SK-N-SH (cell line): ENCODE data around the gene ARCN1. TPM values are rescaled to one million over a fixed set of nuclear protein-coding genes. Genes with fewer than 3 reads are reported as not detected.

Source experiments
- CTCF ChIA-PET: fragments of 300-600, 350-600 bp; formaldehyde crosslinking; extraction: SDS; loops from one replicate; lab custom pipeline; 2021; lab: Yijun Ruan, JAX
- POLR2A ChIA-PET: fragments of 350-600 bp; sonication (Branson Sonifier 250); formaldehyde crosslinking; extraction: SDS; loops from one replicate; lab custom pipeline; 2020; ENCODE audit warnings: antibody characterized with exemption, inconsistent platforms; lab: Yijun Ruan, JAX
- DNase-seq: peaks from one replicate; pipeline ENCODE4 v3.0.0; 2012
- H2AFZ ChIP-seq: fragments of 200-600 bp; sonication (generic); 2 replicates; pipeline ENCODE4 v1.8.1; 2016; ENCODE audit warnings: antibody characterized with exemption, mild to moderate bottlenecking, low read depth
- H3F3A ChIP-seq: fragments of 200-600 bp; sonication (generic); replicated peaks from 2 replicates; pipeline ENCODE3; 2016; ENCODE audit warnings: antibody characterized with exemption, mild to moderate bottlenecking; ENCODE audit not compliant: insufficient read depth
- H3K27ac ChIP-seq, 2 experiments: fragments of 200-500 bp in 1 of 2; fragments of 200-600 bp in 1 of 2; sonication (Bioruptor generic) in 1 of 2; sonication (generic), shearing (Covaris generic) in 1 of 2; 2 replicates each; pipeline versions ENCODE4 v1.5.1 to v1.6.1; 2014 to 2016; ENCODE audit warnings: low read depth in 2 of 2, inconsistent platforms in 1 of 2, low read length in 1 of 2, mild to moderate bottlenecking in 1 of 2, mixed read lengths in 1 of 2
- H3K27me3 ChIP-seq: fragments of 200-600 bp; sonication (generic), shearing (Covaris generic); 2 replicates; pipeline ENCODE4 v1.6.1; 2016; ENCODE audit warnings: mixed run types; ENCODE audit not compliant: insufficient read depth
- H3K36me3 ChIP-seq, 2 experiments: fragments of 200-500 bp in 1 of 2; fragments of 200-600 bp in 1 of 2; sonication (Bioruptor generic) in 1 of 2; sonication (generic) in 1 of 2; replicated peaks in 1 of 2; 2 replicates each; pipeline versions ENCODE3 to v1.5.1; 2014 to 2016; ENCODE audit warnings: low read length in 1 of 2, mild to moderate bottlenecking in 1 of 2; ENCODE audit not compliant: insufficient read depth in 2 of 2, control insufficient read depth in 1 of 2
- H3K4me1 ChIP-seq, 2 experiments: fragments of 200-500 bp in 1 of 2; fragments of 200-600 bp in 1 of 2; sonication (Bioruptor generic) in 1 of 2; sonication (generic), shearing (Covaris generic) in 1 of 2; 2 replicates each; pipeline versions ENCODE4 v1.5.1 to v1.6.1; 2014 to 2016; ENCODE audit warnings: low read depth in 1 of 2, low read length in 1 of 2, mixed run types in 1 of 2; ENCODE audit not compliant: insufficient read depth in 2 of 2, control insufficient read depth in 1 of 2
- H3K4me2 ChIP-seq: fragments of 200-600 bp; sonication (generic), shearing (Covaris generic); 2 replicates; pipeline ENCODE4 v1.6.1; 2017; ENCODE audit warnings: mixed run types
- H3K4me3 ChIP-seq, 2 experiments: fragments of 200-500 bp in 1 of 2; fragments of 200-600 bp in 1 of 2; sonication (Bioruptor generic) in 1 of 2; sonication (generic), shearing (Covaris generic) in 1 of 2; 2 replicates each; pipeline versions ENCODE4 v1.5.1 to v1.8.1; 2014 to 2016; ENCODE audit warnings: low read depth in 2 of 2, inconsistent platforms in 1 of 2, low read length in 1 of 2, mild to moderate bottlenecking in 1 of 2, mixed read lengths in 1 of 2, moderate library complexity in 1 of 2
- H3K79me2 ChIP-seq: fragments of 200-600 bp; sonication (generic); 2 replicates; pipeline ENCODE4 v1.8.1; 2017; ENCODE audit warnings: mild to moderate bottlenecking; ENCODE audit not compliant: insufficient read depth
- H3K9ac ChIP-seq: fragments of 200-600 bp; sonication (generic); 2 replicates; pipeline ENCODE4 v1.6.1; 2017; ENCODE audit warnings: mixed run types
- H3K9me2 ChIP-seq: fragments of 200-600 bp; sonication (generic); 2 replicates; pipeline ENCODE4 v1.6.1; 2017; ENCODE audit warnings: mixed run types
- H3K9me3 ChIP-seq: fragments of 200-600 bp; sonication (generic); 2 replicates; pipeline ENCODE4 v1.6.1; 2017; ENCODE audit warnings: mixed run types, mild to moderate bottlenecking, moderate library complexity
- H4K20me1 ChIP-seq: fragments of 200-600 bp; sonication (generic); 2 replicates; pipeline ENCODE4 v1.6.1; 2017; ENCODE audit warnings: mild to moderate bottlenecking, mixed run types; ENCODE audit not compliant: insufficient read depth
- CHD2 ChIP-seq: fragments of 150-350 bp; IDR thresholded peaks from 2 replicates; pipeline ENCODE4 v1.6.1; 2018; ENCODE audit warnings: low read length; ENCODE audit not compliant: partially characterized antibody
- ELF1 ChIP-seq: IDR thresholded peaks from 2 replicates; pipeline ENCODE4 v1.4.0; 2012
- EZH2phosphoT487 ChIP-seq: fragments of 200-600 bp; sonication (generic); IDR thresholded peaks from 2 replicates; pipeline ENCODE4 v1.6.1; 2017; ENCODE audit warnings: low read depth, mixed run types, mild to moderate bottlenecking, antibody characterized with exemption, moderate library complexity, borderline replicate concordance
- FOSL2 ChIP-seq: IDR thresholded peaks from 2 replicates; pipeline ENCODE4 v1.4.0; 2012; ENCODE audit warnings: low read depth, mild to moderate bottlenecking, moderate library complexity, borderline replicate concordance
- FOXJ3 ChIP-seq: sonication (generic); formaldehyde crosslinking; IDR thresholded peaks from 2 replicates; pipeline ENCODE4 v1.5.1; 2020; ENCODE audit warnings: mild to moderate bottlenecking, missing genetic modification reagents
- GABPA ChIP-seq: IDR thresholded peaks from 2 replicates; pipeline ENCODE4 v1.4.0; 2012; ENCODE audit warnings: low read depth, mild to moderate bottlenecking
- GATA2 ChIP-seq: sonication (generic); formaldehyde crosslinking; IDR thresholded peaks from 2 replicates; pipeline ENCODE4 v1.5.0; 2020; ENCODE audit warnings: mild to moderate bottlenecking, missing genetic modification reagents
- JUND ChIP-seq: IDR thresholded peaks from 2 replicates; pipeline ENCODE4 v1.4.0; 2012
- MEF2A ChIP-seq: IDR thresholded peaks from 2 replicates; pipeline ENCODE4 v1.4.0; 2012; ENCODE audit warnings: low read depth, borderline replicate concordance
- MXI1 ChIP-seq: IDR thresholded peaks from 2 replicates; pipeline ENCODE4 v1.6.1; 2012; ENCODE audit warnings: mild to moderate bottlenecking, low read depth, low read length, improper control_type of control experiment
- NFIC ChIP-seq: IDR thresholded peaks from 2 replicates; pipeline ENCODE4 v1.4.0; 2012; ENCODE audit warnings: borderline replicate concordance
- NRF1 ChIP-seq: IDR thresholded peaks from 2 replicates; pipeline ENCODE4 v1.6.1; 2012; ENCODE audit warnings: low read depth, mild to moderate bottlenecking, low read length
- POLR2AphosphoS5 ChIP-seq: IDR thresholded peaks from 2 replicates; pipeline ENCODE4 v1.6.1; 2012; ENCODE audit warnings: low read depth, low read length
- RAD21 ChIP-seq: IDR thresholded peaks from 2 replicates; pipeline ENCODE4 v1.6.1; 2012; ENCODE audit warnings: mild to moderate bottlenecking, low read length
- RFX5 ChIP-seq: IDR thresholded peaks from 2 replicates; pipeline ENCODE4 v1.6.1; 2012; ENCODE audit warnings: mild to moderate bottlenecking, improper control_type of control experiment, low read length
- RXRA ChIP-seq: IDR thresholded peaks from 2 replicates; pipeline ENCODE4 v1.4.0; 2012; ENCODE audit warnings: low read depth, mild to moderate bottlenecking, borderline replicate concordance
- SIN3A ChIP-seq: IDR thresholded peaks from 2 replicates; pipeline ENCODE4 v1.6.1; 2012; ENCODE audit warnings: low read depth, mild to moderate bottlenecking, low read length, moderate library complexity, borderline replicate concordance
- SMC3 ChIP-seq: IDR thresholded peaks from 2 replicates; pipeline ENCODE4 v1.6.1; 2012; ENCODE audit warnings: low read depth, low read length, improper control_type of control experiment
- TCF12 ChIP-seq: IDR thresholded peaks from 2 replicates; pipeline ENCODE4 v1.4.0; 2012
- YY1 ChIP-seq: IDR thresholded peaks from 2 replicates; pipeline ENCODE4 v1.4.0; 2012; ENCODE audit warnings: low read depth, mild to moderate bottlenecking
- WGBS: methylation state at CpG from one replicate; pipeline ENCODE4 v1.1.6; 2017; ENCODE audit warnings: low lambda C conversion rate; 5-methylcytosine and 5-hydroxymethylcytosine counted together
- polyA plus RNA-seq, 3 experiments: library from polyadenylated mRNA; depleted of rRNA; stranded (reverse); fragments of >200 nt; gene quantifications; 2 replicates each; pipeline ENCODE4 v1.2.3, GENCODE V29; 2012
- TF ChIP-seq, protein P1 (sequence below): fragments of 150-350 bp; IDR thresholded peaks from 2 replicates; pipeline ENCODE4 v1.6.1; 2016; ENCODE audit warnings: mild to moderate bottlenecking, low read depth, low read length
- TF ChIP-seq, protein P2 (sequence below): IDR thresholded peaks from 2 replicates; pipeline ENCODE4 v1.4.0; 2012; ENCODE audit warnings: low read depth, borderline replicate concordance
- TF ChIP-seq, protein P3 (sequence below): IDR thresholded peaks from 2 replicates; pipeline ENCODE4 v1.4.0; 2012; ENCODE audit warnings: low read depth
- TF ChIP-seq, protein P4 (sequence below): IDR thresholded peaks from 2 replicates; pipeline ENCODE4 v1.6.1; 2012; ENCODE audit warnings: mild to moderate bottlenecking, low read depth, low read length, moderate library complexity
- TF ChIP-seq, protein P5 (sequence below): fragments of 150-350 bp; IDR thresholded peaks from 2 replicates; pipeline ENCODE4 v1.6.1; 2017; ENCODE audit warnings: antibody characterized with exemption, low read length, low read depth, borderline replicate concordance

ARCN1 gene
- polyA plus RNA-seq, 1 of the 3 experiments (the other 2 are of a cell fraction), result 128 TPM

DNA sequence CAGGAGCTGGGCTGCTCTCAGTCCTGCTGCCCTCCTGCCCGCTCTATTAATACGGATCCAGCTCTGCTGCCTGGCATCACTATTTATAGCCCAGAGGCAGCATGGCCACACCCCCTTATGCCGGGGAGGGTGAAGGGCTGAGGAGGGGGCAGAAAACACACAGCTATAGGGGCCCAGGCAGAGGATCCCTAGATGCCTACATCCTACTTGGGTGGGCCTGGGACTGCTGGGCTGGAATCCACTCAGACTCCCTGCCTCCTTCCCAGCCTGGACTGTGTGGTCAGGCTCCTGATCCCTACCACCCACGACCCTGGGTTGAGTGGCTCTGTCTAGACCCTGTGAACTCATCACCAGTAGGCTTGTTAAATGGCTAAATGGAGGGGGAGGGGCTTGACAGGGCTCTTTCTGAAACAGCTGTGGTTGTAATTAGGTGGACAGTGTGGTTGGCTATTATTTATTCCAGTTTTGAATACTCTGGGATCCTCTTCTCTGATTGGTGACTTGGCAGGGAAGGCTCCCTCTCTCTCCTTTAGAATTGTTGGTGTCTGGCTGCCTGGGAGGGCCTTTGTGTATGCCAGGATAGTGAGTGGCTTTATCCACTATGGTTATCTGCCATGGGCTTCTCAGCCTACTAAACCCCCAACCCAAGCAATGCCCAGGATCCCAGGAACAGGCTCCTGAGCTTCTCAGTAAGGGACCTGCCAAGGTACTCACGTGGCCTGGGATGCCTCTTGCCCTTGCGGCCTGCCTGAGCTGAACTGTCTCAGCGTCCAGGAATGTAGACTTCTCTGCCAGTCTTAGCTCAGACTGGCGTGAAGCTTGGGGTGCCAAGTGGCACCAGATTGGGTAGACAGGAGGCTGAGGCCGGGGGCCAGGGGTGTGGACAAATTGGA lies 50.4 kb downstream of the ARCN1 start:
- Histone ChIP-seq H4K20me1 (peaks cover 42% of the 10 kb centered on the region), H3K27ac (peak overlapping the region; percentile 97 to 100), H3K27me3 (no peaks in the 10 kb centered on the region), H3K9me2 (no peaks in the 10 kb centered on the region), H3F3A (peaks cover 50% of the 10 kb centered on the region), H2AFZ (no peak overlapping the region), H3K9me3 (no peaks in the 10 kb centered on the region), H3K36me3 (peaks cover 23 to 34% of the 10 kb centered on the region in 2 experiments), H3K79me2 (peaks cover 75% of the 10 kb centered on the region), H3K9ac (peak overlapping the region; percentile 86), H3K4me3 (peak overlapping the region; percentile 79 to 95), H3K4me1 (peaks cover 37 to 66% of the 10 kb centered on the region in 2 experiments), H3K4me2 (peak overlapping the region; percentile 100)
- ChIA-PET CTCF (interaction anchor here (0.6 to 8.1 kb wide), 10 partner anchors 11 to 716 kb away, joined by 3 to 63 read pairs (median 4); partner anchors contain the start of gene PHLDB1), POLR2A (interaction anchor here (0.7 to 3.1 kb wide), 8 partner anchors 9 to 168 kb away, joined by 3 to 30 read pairs (median 5); partner anchors contain the start of genes DDX6 and PHLDB1)
- DNase-seq, result peak; percentile 67
- WGBS, result 6% methylated on average over 8 of the region's 9 CpGs
- TF ChIP-seq, protein P1, sequence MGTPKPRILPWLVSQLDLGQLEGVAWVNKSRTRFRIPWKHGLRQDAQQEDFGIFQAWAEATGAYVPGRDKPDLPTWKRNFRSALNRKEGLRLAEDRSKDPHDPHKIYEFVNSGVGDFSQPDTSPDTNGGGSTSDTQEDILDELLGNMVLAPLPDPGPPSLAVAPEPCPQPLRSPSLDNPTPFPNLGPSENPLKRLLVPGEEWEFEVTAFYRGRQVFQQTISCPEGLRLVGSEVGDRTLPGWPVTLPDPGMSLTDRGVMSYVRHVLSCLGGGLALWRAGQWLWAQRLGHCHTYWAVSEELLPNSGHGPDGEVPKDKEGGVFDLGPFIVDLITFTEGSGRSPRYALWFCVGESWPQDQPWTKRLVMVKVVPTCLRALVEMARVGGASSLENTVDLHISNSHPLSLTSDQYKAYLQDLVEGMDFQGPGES, result no peak
- TF ChIP-seq RAD21, result no peak
- TF ChIP-seq NRF1, result no peak
- TF ChIP-seq YY1, result no peak
- TF ChIP-seq GABPA, result no peak
- peak; percentile 40; the same call in 1 of the 2 replicates for TF ChIP-seq JUND
- no peak; the same call in 1 of the 2 replicates for TF ChIP-seq RXRA
- TF ChIP-seq FOSL2, result peak; percentile 45; the same call in 1 of the 2 replicates
- no peak for TF ChIP-seq FOXJ3 (CRISPR knock-in tag)
- TF ChIP-seq NFIC, result 0 out of 2 replicates have a peak, but pooled peaks have one; percentile 5
- no peak for TF ChIP-seq CHD2
- TF ChIP-seq SIN3A, result no peak; the same call in 1 of the 2 replicates
- no peak for TF ChIP-seq SMC3
- no peak for TF ChIP-seq GATA2
- TF ChIP-seq MEF2A, result no peak
- peak; percentile 51 for TF ChIP-seq TCF12
- TF ChIP-seq MXI1, result no peak
- TF ChIP-seq, protein P2, sequence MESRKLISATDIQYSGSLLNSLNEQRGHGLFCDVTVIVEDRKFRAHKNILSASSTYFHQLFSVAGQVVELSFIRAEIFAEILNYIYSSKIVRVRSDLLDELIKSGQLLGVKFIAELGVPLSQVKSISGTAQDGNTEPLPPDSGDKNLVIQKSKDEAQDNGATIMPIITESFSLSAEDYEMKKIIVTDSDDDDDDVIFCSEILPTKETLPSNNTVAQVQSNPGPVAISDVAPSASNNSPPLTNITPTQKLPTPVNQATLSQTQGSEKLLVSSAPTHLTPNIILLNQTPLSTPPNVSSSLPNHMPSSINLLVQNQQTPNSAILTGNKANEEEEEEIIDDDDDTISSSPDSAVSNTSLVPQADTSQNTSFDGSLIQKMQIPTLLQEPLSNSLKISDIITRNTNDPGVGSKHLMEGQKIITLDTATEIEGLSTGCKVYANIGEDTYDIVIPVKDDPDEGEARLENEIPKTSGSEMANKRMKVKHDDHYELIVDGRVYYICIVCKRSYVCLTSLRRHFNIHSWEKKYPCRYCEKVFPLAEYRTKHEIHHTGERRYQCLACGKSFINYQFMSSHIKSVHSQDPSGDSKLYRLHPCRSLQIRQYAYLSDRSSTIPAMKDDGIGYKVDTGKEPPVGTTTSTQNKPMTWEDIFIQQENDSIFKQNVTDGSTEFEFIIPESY, result no peak
- TF ChIP-seq ELF1, result no peak
- no peak for TF ChIP-seq EZH2phosphoT487
- TF ChIP-seq POLR2AphosphoS5, result peak; percentile 78
- TF ChIP-seq, protein P3, sequence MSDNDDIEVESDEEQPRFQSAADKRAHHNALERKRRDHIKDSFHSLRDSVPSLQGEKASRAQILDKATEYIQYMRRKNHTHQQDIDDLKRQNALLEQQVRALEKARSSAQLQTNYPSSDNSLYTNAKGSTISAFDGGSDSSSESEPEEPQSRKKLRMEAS, result peak; percentile 90
- TF ChIP-seq, protein P4, sequence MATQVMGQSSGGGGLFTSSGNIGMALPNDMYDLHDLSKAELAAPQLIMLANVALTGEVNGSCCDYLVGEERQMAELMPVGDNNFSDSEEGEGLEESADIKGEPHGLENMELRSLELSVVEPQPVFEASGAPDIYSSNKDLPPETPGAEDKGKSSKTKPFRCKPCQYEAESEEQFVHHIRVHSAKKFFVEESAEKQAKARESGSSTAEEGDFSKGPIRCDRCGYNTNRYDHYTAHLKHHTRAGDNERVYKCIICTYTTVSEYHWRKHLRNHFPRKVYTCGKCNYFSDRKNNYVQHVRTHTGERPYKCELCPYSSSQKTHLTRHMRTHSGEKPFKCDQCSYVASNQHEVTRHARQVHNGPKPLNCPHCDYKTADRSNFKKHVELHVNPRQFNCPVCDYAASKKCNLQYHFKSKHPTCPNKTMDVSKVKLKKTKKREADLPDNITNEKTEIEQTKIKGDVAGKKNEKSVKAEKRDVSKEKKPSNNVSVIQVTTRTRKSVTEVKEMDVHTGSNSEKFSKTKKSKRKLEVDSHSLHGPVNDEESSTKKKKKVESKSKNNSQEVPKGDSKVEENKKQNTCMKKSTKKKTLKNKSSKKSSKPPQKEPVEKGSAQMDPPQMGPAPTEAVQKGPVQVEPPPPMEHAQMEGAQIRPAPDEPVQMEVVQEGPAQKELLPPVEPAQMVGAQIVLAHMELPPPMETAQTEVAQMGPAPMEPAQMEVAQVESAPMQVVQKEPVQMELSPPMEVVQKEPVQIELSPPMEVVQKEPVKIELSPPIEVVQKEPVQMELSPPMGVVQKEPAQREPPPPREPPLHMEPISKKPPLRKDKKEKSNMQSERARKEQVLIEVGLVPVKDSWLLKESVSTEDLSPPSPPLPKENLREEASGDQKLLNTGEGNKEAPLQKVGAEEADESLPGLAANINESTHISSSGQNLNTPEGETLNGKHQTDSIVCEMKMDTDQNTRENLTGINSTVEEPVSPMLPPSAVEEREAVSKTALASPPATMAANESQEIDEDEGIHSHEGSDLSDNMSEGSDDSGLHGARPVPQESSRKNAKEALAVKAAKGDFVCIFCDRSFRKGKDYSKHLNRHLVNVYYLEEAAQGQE, result 0 out of 2 replicates have a peak, but pooled peaks have one; percentile 30
- TF ChIP-seq RFX5, result peak; percentile 56; the same call in 1 of the 2 replicates
- TF ChIP-seq, protein P5, sequence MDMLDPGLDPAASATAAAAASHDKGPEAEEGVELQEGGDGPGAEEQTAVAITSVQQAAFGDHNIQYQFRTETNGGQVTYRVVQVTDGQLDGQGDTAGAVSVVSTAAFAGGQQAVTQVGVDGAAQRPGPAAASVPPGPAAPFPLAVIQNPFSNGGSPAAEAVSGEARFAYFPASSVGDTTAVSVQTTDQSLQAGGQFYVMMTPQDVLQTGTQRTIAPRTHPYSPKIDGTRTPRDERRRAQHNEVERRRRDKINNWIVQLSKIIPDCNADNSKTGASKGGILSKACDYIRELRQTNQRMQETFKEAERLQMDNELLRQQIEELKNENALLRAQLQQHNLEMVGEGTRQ, result no peak
